Ramos (cell line): ENCODE data around the gene MSRB3.

Experiments used
- in situ Hi-C: fragments of 300-500 bp; cut with MboI; formaldehyde crosslinking; loops from one replicate; pipeline ENCODE4 v1.14.3; 2022; ENCODE audit warnings: low sequenced_read_pairs; ENCODE audit not compliant: unreplicated experiment

Gene MSRB3

GRCh38 chr12:65384240-65384639 lies 105.8 kb downstream of the MSRB3 start:
- in situ Hi-C loops: no loop called here

- in situ Hi-C loops: no loop called here
These were observed 108.9 kb downstream of the MSRB3 start for GRCh38 chr12:65387396-65387795.

GRCh38 chr12:65389436-65389835 lies 111.0 kb downstream of the MSRB3 start:
- in situ Hi-C loops: no loop called here

- in situ Hi-C loops: no loop called here
These were observed 113.2 kb downstream of the MSRB3 start for GRCh38 chr12:65391711-65392110.

- in situ Hi-C loops: no loop called here
These were observed 114.0 kb downstream of the MSRB3 start for GRCh38 chr12:65392491-65392890.

GRCh38 chr12:65403188-65403587 lies 124.7 kb downstream of the MSRB3 start:
- in situ Hi-C loops: no loop called here

GRCh38 chr12:65407388-65408149 lies 129.1 kb downstream of the MSRB3 start:
- in situ Hi-C loops: no loop called here

GRCh38 chr12:65408441-65408840 lies 130.0 kb downstream of the MSRB3 start:
- in situ Hi-C loops: no loop called here

GRCh38 chr12:65409726-65410125 lies 131.2 kb downstream of the MSRB3 start:
- in situ Hi-C loops: no loop called here

- in situ Hi-C loops: no loop called here
These were observed 132.7 kb downstream of the MSRB3 start for GRCh38 chr12:65411171-65411570.

- in situ Hi-C loops: no loop called here
These were observed 136.0 kb downstream of the MSRB3 start for GRCh38 chr12:65414526-65414925.

- in situ Hi-C loops: no loop called here
These were observed 137.3 kb downstream of the MSRB3 start for GRCh38 chr12:65415826-65416225.

- in situ Hi-C loops: no loop called here
These were observed 141.0 kb downstream of the MSRB3 start for GRCh38 chr12:65419284-65420072.

GRCh38 chr12:65420941-65421340 lies 142.5 kb downstream of the MSRB3 start:
- in situ Hi-C loops: no loop called here

GRCh38 chr12:65427646-65428045 lies 149.2 kb downstream of the MSRB3 start:
- in situ Hi-C loops: no loop called here

- in situ Hi-C loops: no loop called here
These were observed 151.5 kb downstream of the MSRB3 start for GRCh38 chr12:65430006-65430405.

- in situ Hi-C loops: no loop called here
These were observed 152.3 kb downstream of the MSRB3 start for GRCh38 chr12:65430571-65431306.

GRCh38 chr12:65432114-65432513 lies 153.6 kb downstream of the MSRB3 start:
- in situ Hi-C loops: no loop called here

- in situ Hi-C loops: no loop called here
These were observed 154.2 kb downstream of the MSRB3 start for GRCh38 chr12:65432651-65433050.

- in situ Hi-C loops: no loop called here
These were observed 156.3 kb downstream of the MSRB3 start for GRCh38 chr12:65434737-65435136.

- in situ Hi-C loops: no loop called here
These were observed 164.6 kb downstream of the MSRB3 start for GRCh38 chr12:65443038-65443437.
